Stomach smooth muscle (tissue), 2 donors: Measurements from ENCODE around the gene HIP1R.

Experiments
- H3K27ac ChIP-seq: one replicate; pipeline ENCODE4 v1.7.0; 2013; ENCODE audit warnings: mild to moderate bottlenecking, low read length, inconsistent platforms
- H3K27me3 ChIP-seq, 2 donors: one replicate each; pipeline ENCODE4 v1.7.0; 2013; ENCODE audit warnings: low read length in 2 of 2; ENCODE audit not compliant: insufficient read depth in 2 of 2, control insufficient read depth in 1 of 2
- H3K36me3 ChIP-seq, 2 donors: one replicate each; pipeline ENCODE4 v1.7.0; 2013; ENCODE audit warnings: low read length in 2 of 2; ENCODE audit not compliant: control insufficient read depth in 2 of 2, insufficient read depth in 2 of 2
- H3K4me1 ChIP-seq: one replicate; pipeline ENCODE4 v1.7.0; 2013; ENCODE audit warnings: low read length; ENCODE audit not compliant: control insufficient read depth, insufficient read depth
- H3K4me3 ChIP-seq, 2 donors: one replicate each; pipeline ENCODE4 v1.7.0; 2013; ENCODE audit warnings: low read length in 2 of 2
- H3K9ac ChIP-seq, 2 donors: one replicate each; pipeline ENCODE4 v1.7.0; 2013; ENCODE audit warnings: low read length in 2 of 2, mild to moderate bottlenecking in 1 of 2
- H3K9me3 ChIP-seq, 2 donors: one replicate each; pipeline ENCODE4 v1.7.0; 2013; ENCODE audit warnings: low read length in 2 of 2; ENCODE audit not compliant: control insufficient read depth in 2 of 2
- donor health status: healthy.
- donor health status: Pancreatic carcinoma.

The HIP1R gene

GRCh38 chr12:122807651-122808050 lies 27.6 kb upstream of the HIP1R start:
- Histone ChIP-seq H3K9me3 (no peaks in the 10 kb centered on the region), H3K4me1 (no peaks in the 10 kb centered on the region), H3K4me3 (no peak overlapping the region), H3K36me3 (no peaks in the 10 kb centered on the region), H3K27me3 (no peaks in the 10 kb centered on the region), H3K9ac (no peak overlapping the region), H3K27ac (no peak overlapping the region)

GRCh38 chr12:122811777-122812176 lies 23.5 kb upstream of the HIP1R start:
- Histone ChIP-seq H3K36me3 (no peaks in the 10 kb centered on the region), H3K27me3 (no peaks in the 10 kb centered on the region), H3K9me3 (no peaks in the 10 kb centered on the region), H3K4me1 (no peaks in the 10 kb centered on the region), H3K9ac (no peak overlapping the region), H3K4me3 (no peak overlapping the region), H3K27ac (no peak overlapping the region)

- no peaks in the 10 kb centered on the region for H3K4me1 ChIP-seq
- no peak overlapping the region for H3K27ac ChIP-seq
- no peaks in the 10 kb centered on the region for H3K9me3 ChIP-seq
- H3K36me3 ChIP-seq, result no peaks in the 10 kb centered on the region
- H3K27me3 ChIP-seq, result no peaks in the 10 kb centered on the region
- no peak overlapping the region for H3K9ac ChIP-seq
- no peak overlapping the region for H3K4me3 ChIP-seq
These were observed 21.9 kb upstream of the HIP1R start for GRCh38 chr12:122813310-122813713.

DNA sequence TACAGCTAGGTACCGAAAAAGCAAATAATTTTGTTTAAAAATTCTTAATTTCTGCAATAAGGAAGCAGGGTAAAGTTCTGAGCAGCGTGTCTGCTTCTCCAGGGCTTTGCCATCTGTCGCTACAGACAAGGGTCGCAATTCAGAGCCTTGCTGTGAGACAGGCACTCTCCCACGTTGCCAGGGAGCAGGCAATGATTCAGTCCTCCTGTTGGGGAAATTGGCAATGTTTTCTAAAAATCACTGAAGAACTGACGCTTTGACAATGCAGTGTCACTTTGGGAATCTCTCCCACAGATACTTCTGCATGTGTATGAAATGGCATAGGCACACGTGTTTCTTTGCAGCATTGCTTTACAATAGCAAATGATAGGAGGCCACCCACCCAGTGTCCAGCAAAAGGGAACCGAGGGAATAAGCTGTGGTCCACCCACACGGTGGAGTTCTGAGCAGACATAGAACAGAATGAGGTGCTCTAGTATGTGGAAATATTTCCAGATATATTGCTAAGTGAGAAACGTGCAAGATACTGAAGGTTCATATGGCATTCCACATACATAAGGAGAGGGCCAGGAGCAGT lies 16.0 kb upstream of the HIP1R start:
- Histone ChIP-seq H3K9ac (no peak overlapping the region), H3K4me3 (no peak overlapping the region)

GRCh38 chr12:122820138-122820537 lies 15.1 kb upstream of the HIP1R start:
- Histone ChIP-seq H3K9me3 (no peaks in the 10 kb centered on the region), H3K9ac (no peak overlapping the region), H3K27me3 (no peaks in the 10 kb centered on the region), H3K27ac (no peak overlapping the region), H3K4me3 (no peak overlapping the region), H3K4me1 (no peaks in the 10 kb centered on the region), H3K36me3 (no peaks in the 10 kb centered on the region)

More for the DNA sequence above, 16.0 kb upstream of the HIP1R start:
- H3K9me3 ChIP-seq, result no peaks in the 10 kb centered on the region
- H3K4me1 ChIP-seq, result no peaks in the 10 kb centered on the region
- H3K36me3 ChIP-seq, result no peaks in the 10 kb centered on the region
- no peaks in the 10 kb centered on the region for H3K27me3 ChIP-seq
- H3K27ac ChIP-seq, result no peak overlapping the region

GRCh38 chr12:122820838-122821271 lies 14.4 kb upstream of the HIP1R start:
- no peak overlapping the region for H3K27ac ChIP-seq
- no peak overlapping the region for H3K9ac ChIP-seq
- no peaks in the 10 kb centered on the region for H3K4me1 ChIP-seq

GRCh38 chr12:122823429-122823828 lies 11.8 kb upstream of the HIP1R start:
- H3K4me3 ChIP-seq, result no peak overlapping the region
- H3K27me3 ChIP-seq, result no peaks in the 10 kb centered on the region
- H3K9me3 ChIP-seq, result no peaks in the 10 kb centered on the region
- no peaks in the 10 kb centered on the region for H3K4me1 ChIP-seq
- no peaks in the 10 kb centered on the region for H3K36me3 ChIP-seq
- no peak overlapping the region for H3K27ac ChIP-seq
- H3K9ac ChIP-seq, result no peak overlapping the region

More at GRCh38 chr12:122820838-122821271, 14.4 kb upstream of the HIP1R start:
- Histone ChIP-seq H3K4me3 (no peak overlapping the region), H3K9me3 (no peaks in the 10 kb centered on the region), H3K27me3 (no peaks in the 10 kb centered on the region), H3K36me3 (no peaks in the 10 kb centered on the region)

- Histone ChIP-seq H3K36me3 (no peaks in the 10 kb centered on the region), H3K27me3 (no peaks in the 10 kb centered on the region), H3K4me3 (peak overlapping the region; percentile 40 to 57), H3K4me1 (no peaks in the 10 kb centered on the region), H3K9me3 (no peaks in the 10 kb centered on the region), H3K9ac (no peak overlapping the region), H3K27ac (no peak overlapping the region)
These were observed 9.2 kb upstream of the HIP1R start for GRCh38 chr12:122825773-122826724.

- no peak overlapping the region for H3K9ac ChIP-seq
- no peak overlapping the region for H3K4me3 ChIP-seq
These were observed 8.0 kb upstream of the HIP1R start for GRCh38 chr12:122827258-122827657.

GRCh38 chr12:122830517-122831214 lies 4.6 kb upstream of the HIP1R start:
- Histone ChIP-seq H3K27ac (no peak overlapping the region), H3K9ac (no peak overlapping the region), H3K4me3 (no peak overlapping the region)

More at GRCh38 chr12:122827258-122827657, 8.0 kb upstream of the HIP1R start:
- Histone ChIP-seq H3K36me3 (no peaks in the 10 kb centered on the region), H3K4me1 (no peaks in the 10 kb centered on the region), H3K9me3 (no peaks in the 10 kb centered on the region), H3K27me3 (no peaks in the 10 kb centered on the region), H3K27ac (no peak overlapping the region)

More at GRCh38 chr12:122830517-122831214, 4.6 kb upstream of the HIP1R start:
- no peaks in the 10 kb centered on the region for H3K36me3 ChIP-seq
- no peaks in the 10 kb centered on the region for H3K27me3 ChIP-seq
- no peaks in the 10 kb centered on the region for H3K9me3 ChIP-seq
- H3K4me1 ChIP-seq, result peaks cover 4% of the 10 kb centered on the region
